Psoas muscle (tissue), 8 donors: ENCODE data around the gene RBL2. TPM values are rescaled to one million over a fixed set of nuclear protein-coding genes. Genes with fewer than 3 reads are reported as not detected.

Experiments used
- ATAC-seq, 4 donors: fragments of 200-7000 bp; cut with Tn5 transposase; one replicate each; pipeline ENCODE4 v1.9.1; 2020; ENCODE audit warnings: moderate library complexity in 3 of 4, mild to moderate bottlenecking in 2 of 4
- DNase-seq, 2 donors: peaks; one replicate each; pipeline ENCODE4 v3.0.0-alpha.2; 2020
- H3K27ac ChIP-seq: fragments of 200-600 bp; one replicate; pipeline ENCODE4 v1.8.0; 2022
- H3K27me3 ChIP-seq, 3 donors: fragments of 200-600 bp in 1 of 3; one replicate each; pipeline versions ENCODE4 v1.6.1 to v1.8.0; 2013 to 2022; ENCODE audit warnings: low read length in 2 of 3, mild to moderate bottlenecking in 2 of 3, moderate library complexity in 1 of 3; ENCODE audit not compliant: insufficient read depth in 3 of 3
- H3K36me3 ChIP-seq, 2 donors: fragments of 200-600 bp in 1 of 2; one replicate each; pipeline versions ENCODE4 v1.6.1 to v1.8.0; 2013 to 2022; ENCODE audit warnings: low read depth in 1 of 2, mild to moderate bottlenecking in 1 of 2, moderate library complexity in 1 of 2; ENCODE audit not compliant: insufficient read depth in 1 of 2
- H3K4me1 ChIP-seq: fragments of 200-600 bp; one replicate; pipeline ENCODE4 v1.8.0; 2022
- H3K4me3 ChIP-seq: fragments of 200-600 bp; one replicate; pipeline ENCODE4 v1.8.0; 2022; ENCODE audit warnings: mild to moderate bottlenecking
- H3K9me3 ChIP-seq: fragments of 200-600 bp; one replicate; pipeline ENCODE4 v1.8.0; 2022
- CTCF ChIP-seq: fragments of 200-600 bp; IDR thresholded peaks from one replicate; pipeline ENCODE4 v1.8.0; 2022; ENCODE audit warnings: antibody characterized with exemption
- WGBS, 3 donors: extraction: QIAGEN DNeasy Blood & Tissue Kit; methylation state at CpG; one replicate each; pipeline versions ENCODE4 v1.1.6 to v1.1.7; 2013; 5-methylcytosine and 5-hydroxymethylcytosine counted together
- intact Hi-C, 2 donors: fragments of 100-400 bp; cut with DNase I; formaldehyde crosslinking; loops; one replicate each; pipeline versions ENCODE4 v1.11.0 to v1.14.2; 2022
- polyA plus RNA-seq, 3 donors: library from polyadenylated mRNA; stranded (reverse); fragments of 200-250 nt; gene quantifications; one replicate each; pipeline ENCODE4 v1.2.3, GENCODE V29; 2013
- total RNA-seq, 4 donors: library from RNA; stranded (reverse); fragmentation: NEBNext Ultra II Directional in 2 of 4; extraction: Animal tissue kit (Norgen Biotek cat#: 25700) in 2 of 4; gene quantifications; one replicate each; pipeline versions ENCODE4 v1.2.1 to v1.2.4, GENCODE V29; 2021 to 2023
- donor health status: healthy with polysubstance abuse.
- donor health status: DM: no; HTN: no; CAD: no; lungs with moderate emphysema.
- donor health status: Bipolar disorder and iron deficiency.
- donor health status: healthy.
- donor health status: DM: yes; HTN: yes; CAD: no.
- donor health status: DM: no; HTN: no; CAD: no.
- donor health status: DM: no; HTN: no; CAD: no.
- donor health status: DM: yes; HTN: yes; CAD: no.

Gene RBL2
- total and polyA plus RNA-seq, 7 donors, result 16.7 to 45.0 (median 35.8) TPM

- no peaks in the 10 kb centered on the region for H3K9me3 ChIP-seq
- DNase-seq (no peak), ATAC-seq (no peak)
- H3K27ac ChIP-seq, result no peak overlapping the region
- TF ChIP-seq CTCF, result no peak
- peaks cover 0 to 99% of the 10 kb centered on the region in 2 donors for H3K36me3 ChIP-seq
- intact Hi-C loops, result no loop called here
- no peaks in the 10 kb centered on the region for H3K4me1 ChIP-seq
- H3K4me3 ChIP-seq, result no peak overlapping the region
- WGBS, 3 donors, result 97 to 99% (median 98%) methylated on average over 5 of the region's 5 CpGs
- no peaks in the 10 kb centered on the region for H3K27me3 ChIP-seq
These were observed 11.3 kb downstream of the RBL2 start for GRCh38 chr16:53445534-53445933.

DNA sequence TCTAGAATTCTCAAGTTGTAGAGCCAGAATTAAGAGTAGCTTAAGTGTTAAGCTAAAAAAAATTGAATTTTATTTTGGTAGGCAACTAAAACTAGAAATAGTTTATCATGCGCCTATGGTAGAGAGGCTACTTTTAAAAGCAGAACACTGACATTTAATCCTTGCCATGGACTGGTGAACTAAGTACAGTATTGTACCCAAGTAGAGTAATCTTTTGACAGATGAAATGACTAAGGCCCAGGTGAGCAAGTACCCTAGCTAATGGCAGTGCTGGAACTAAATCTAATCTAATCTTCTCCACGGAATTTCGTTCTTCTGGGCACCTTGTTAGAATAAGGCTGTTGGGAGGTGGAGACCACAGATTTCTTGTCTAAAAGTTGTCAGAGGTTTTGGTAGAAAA lies 11.8 kb downstream of the RBL2 start:
- Histone ChIP-seq H3K36me3 (peaks cover 0 to 99% of the 10 kb centered on the region in 2 donors), H3K4me3 (no peak overlapping the region), H3K27ac (no peak overlapping the region), H3K4me1 (no peaks in the 10 kb centered on the region), H3K9me3 (no peaks in the 10 kb centered on the region), H3K27me3 (no peaks in the 10 kb centered on the region)
- DNase-seq (no peak), ATAC-seq (no peak)
- intact Hi-C loops, result no loop called here
- 65 to 86% (median 72%) methylated on average over 3 of the region's 3 CpGs for WGBS, 3 donors
- TF ChIP-seq CTCF, result no peak

DNA sequence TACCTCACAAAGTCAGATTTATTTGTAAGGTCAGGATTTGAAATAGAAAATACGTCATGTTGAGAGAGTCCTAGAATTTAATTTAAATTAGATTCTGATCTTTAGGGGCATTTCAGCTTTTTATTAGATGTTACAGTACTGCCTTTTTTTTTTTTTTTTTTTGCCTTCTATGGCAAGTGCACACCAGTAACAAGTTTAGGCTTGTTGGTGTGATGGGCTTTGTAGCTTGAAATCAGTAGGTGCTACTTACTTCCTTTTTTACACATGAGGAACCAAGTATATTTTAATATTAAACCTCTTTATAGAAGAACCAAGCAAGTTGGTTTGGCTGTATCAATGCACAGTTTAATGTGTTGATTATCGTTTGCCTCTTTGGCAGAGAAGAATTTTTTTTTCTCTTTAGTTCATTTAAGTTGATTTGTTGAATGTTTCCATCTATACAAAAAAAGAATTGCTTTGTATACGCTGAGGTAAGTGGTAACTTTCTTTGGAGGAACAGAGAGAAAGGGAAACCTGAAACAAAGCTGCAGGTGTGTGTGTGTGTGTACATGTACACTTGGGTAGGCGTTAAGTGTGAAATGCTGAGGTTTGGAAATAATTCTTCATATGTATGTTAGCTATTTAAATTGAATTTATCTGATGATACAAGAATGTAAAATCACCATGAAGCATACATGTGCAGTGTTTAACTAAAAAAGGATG lies 15.7 kb downstream of the RBL2 start:
- Histone ChIP-seq H3K36me3 (peaks cover 0 to 97% of the 10 kb centered on the region in 2 donors), H3K27me3 (no peaks in the 10 kb centered on the region), H3K9me3 (no peaks in the 10 kb centered on the region), H3K4me1 (no peaks in the 10 kb centered on the region), H3K27ac (no peak overlapping the region), H3K4me3 (no peak overlapping the region)
- intact Hi-C loops, result loop anchor here in 1 of 2 donors (10.0 kb wide), 1 partner anchor 135 kb away; no protein-coding TSS in a partner anchor
- TF ChIP-seq CTCF, result no peak
- 92 to 95% (median 94%) methylated on average over 4 of the region's 4 CpGs for WGBS, 3 donors
- ATAC-seq, result no peak
- no peak for DNase-seq

- DNase-seq, result no peak
- H3K4me3 ChIP-seq, result no peak overlapping the region
- no peak for TF ChIP-seq CTCF
- peaks cover 8 to 97% of the 10 kb centered on the region in 2 donors for H3K36me3 ChIP-seq
- no peak overlapping the region for H3K27ac ChIP-seq
- intact Hi-C loops, result loop anchor here in 1 of 2 donors (10.0 kb wide), 1 partner anchor 139 kb away; no protein-coding TSS in a partner anchor
- ATAC-seq, result no peak
- H3K27me3 ChIP-seq, result no peaks in the 10 kb centered on the region
- no peaks in the 10 kb centered on the region for H3K4me1 ChIP-seq
- no peaks in the 10 kb centered on the region for H3K9me3 ChIP-seq
- 94 to 99% (median 97%) methylated on average over 5 of the region's 5 CpGs for WGBS, 3 donors
These were observed 19.7 kb downstream of the RBL2 start for GRCh38 chr16:53453928-53454327.

DNA sequence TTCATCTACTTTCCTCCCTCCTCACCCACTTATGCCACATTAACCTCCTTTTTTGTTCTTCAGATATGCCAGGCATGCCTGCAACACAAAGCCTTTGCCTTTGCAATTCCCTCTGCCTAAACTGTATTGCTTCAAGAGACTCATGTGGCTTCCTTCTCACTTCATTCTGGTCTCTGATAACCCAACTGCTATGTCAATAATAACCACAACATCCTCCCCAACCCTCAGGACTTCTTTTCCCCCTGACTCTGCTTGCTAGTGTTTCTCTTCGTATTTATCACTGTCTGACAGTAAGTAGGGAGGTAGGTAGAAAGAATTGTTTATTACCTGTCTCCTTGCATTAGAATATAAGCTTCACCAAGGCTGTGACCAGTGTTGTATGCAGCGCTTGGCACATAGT lies 22.4 kb downstream of the RBL2 start:
- no peak for DNase-seq
- WGBS, 3 donors, result 91 to 97% (median 93%) methylated on average over 2 of the region's 2 CpGs
- intact Hi-C loops, result loop anchor here in 1 of 2 donors (10.0 kb wide), 1 partner anchor 142 kb away; no protein-coding TSS in a partner anchor
- no peaks in the 10 kb centered on the region for H3K9me3 ChIP-seq
- no peak for TF ChIP-seq CTCF
- no peak overlapping the region for H3K27ac ChIP-seq
- no peak overlapping the region for H3K4me3 ChIP-seq
- ATAC-seq, result no peak
- H3K27me3 ChIP-seq, result no peaks in the 10 kb centered on the region
- H3K4me1 ChIP-seq, result no peaks in the 10 kb centered on the region
- peaks cover 12 to 100% of the 10 kb centered on the region in 2 donors for H3K36me3 ChIP-seq
